HepG2 (cell line): ENCODE results near the gene ACTR6. TPM values are rescaled to one million over a fixed set of nuclear protein-coding genes. Genes with fewer than 3 reads are reported as not detected.

Source experiments
- ATF6 ChIP-seq: sonication (generic); formaldehyde crosslinking; conservative IDR thresholded peaks from 2 replicates; pipeline ENCODE4 v1.4.0; 2020; ENCODE audit warnings: missing genetic modification reagents
- CSRNP1 ChIP-seq: sonication (generic); formaldehyde crosslinking; IDR thresholded peaks from 2 replicates; pipeline ENCODE4 v1.8.1; 2023; ENCODE audit warnings: mild to moderate bottlenecking, missing genetic modification reagents
- DPF2 ChIP-seq: sonication (generic); formaldehyde crosslinking; IDR thresholded peaks from 2 replicates; pipeline ENCODE4 v1.4.0; 2020; ENCODE audit warnings: mild to moderate bottlenecking, low read depth, missing genetic modification reagents, borderline replicate concordance
- FOXK2 ChIP-seq: fragments of 450-650 bp; IDR thresholded peaks from 2 replicates; pipeline ENCODE4 v1.6.1; 2016
- GLMP ChIP-seq: sonication (generic); formaldehyde crosslinking; IDR thresholded peaks from 2 replicates; pipeline ENCODE4 v1.9.0; 2021; ENCODE audit warnings: missing genetic modification reagents, mild to moderate bottlenecking, borderline replicate concordance
- HMG20B ChIP-seq: conservative IDR thresholded peaks from 2 replicates; pipeline ENCODE4 v1.6.1; 2016; ENCODE audit warnings: missing genetic modification reagents, missing compliant biosample characterization
- MTA1 ChIP-seq: sonication (generic); formaldehyde crosslinking; IDR thresholded peaks from 2 replicates; pipeline ENCODE4 v1.4.0; 2020; ENCODE audit warnings: missing genetic modification reagents, mild to moderate bottlenecking, borderline replicate concordance
- PHB2 ChIP-seq: fragments of 450-650 bp; IDR thresholded peaks from 2 replicates; pipeline ENCODE4 v1.6.1; 2018; ENCODE audit not compliant: partially characterized antibody
- POGZ ChIP-seq: sonication (generic); formaldehyde crosslinking; IDR thresholded peaks from 2 replicates; pipeline ENCODE4 v1.4.0; 2020; ENCODE audit warnings: mild to moderate bottlenecking, missing genetic modification reagents
- RNF2 ChIP-seq: fragments of 450-650 bp; conservative IDR thresholded peaks from 2 replicates; pipeline ENCODE4 v1.6.1; 2016; ENCODE audit warnings: low read depth
- SMC3 ChIP-seq: IDR thresholded peaks from 2 replicates; pipeline ENCODE4 v1.6.1; 2011; ENCODE audit warnings: low read length, improper control_type of control experiment
- SYNCRIP ChIP-seq: fragments of 200-400 bp; formaldehyde crosslinking; IDR thresholded peaks from 2 replicates; pipeline ENCODE4 v1.6.1; 2018; ENCODE audit warnings: mild to moderate bottlenecking, low read depth, low read length; ENCODE audit not compliant: insufficient read depth
- TRIM24 ChIP-seq: sonication (generic); formaldehyde crosslinking; IDR thresholded peaks from 2 replicates; pipeline ENCODE4 v1.8.0; 2022; ENCODE audit warnings: mild to moderate bottlenecking, missing genetic modification reagents
- ZFP37 ChIP-seq: sonication (generic); formaldehyde crosslinking; IDR thresholded peaks from 2 replicates; pipeline ENCODE4 v1.4.0; 2020; ENCODE audit warnings: missing genetic modification reagents, borderline replicate concordance
- ZNF34 ChIP-seq: sonication (generic); formaldehyde crosslinking; IDR thresholded peaks from 2 replicates; pipeline ENCODE4 v1.4.0; 2020; ENCODE audit warnings: mild to moderate bottlenecking, missing genetic modification reagents, borderline replicate concordance
- ZNF879 ChIP-seq: sonication (generic); formaldehyde crosslinking; IDR thresholded peaks from 2 replicates; pipeline ENCODE4 v1.8.1; 2023; ENCODE audit warnings: missing genetic modification reagents
- polyA plus RNA-seq, 8 experiments: library from polyadenylated mRNA; depleted of rRNA in 3 of 8; stranded (reverse) in 7 of 8; unstranded in 1 of 8; fragments of >200 nt; fragmentation: Illumina TruSeq in 4 of 8; extraction: Trizol in 4 of 8; gene quantifications; 2 replicates each; pipeline versions ENCODE4 v1.2.1 to v1.2.3, GENCODE V29; 2011 to 2016; ENCODE audit warnings: low read depth in 4 of 8, missing spikeins in 1 of 8, mixed read lengths in 1 of 8; ENCODE audit not compliant: insufficient read depth in 1 of 8
- total RNA-seq, 5 experiments: library from RNA; depleted of rRNA; stranded (reverse); fragments of >200 nt; fragmentation: Illumina TruSeq; extraction: Trizol; gene quantifications; 2 replicates each; pipeline ENCODE4 v1.2.3, GENCODE V29; 2016; ENCODE audit warnings: low read depth in 1 of 5
- TF ChIP-seq, protein P1 (sequence below): sonication (generic); formaldehyde crosslinking; IDR thresholded peaks from 2 replicates; pipeline ENCODE4 v1.4.0; 2020; ENCODE audit warnings: missing genetic modification reagents, borderline replicate concordance
- TF ChIP-seq, protein P2 (sequence below): sonication (generic); formaldehyde crosslinking; IDR thresholded peaks from 2 replicates; pipeline ENCODE4 v1.4.0; 2020; ENCODE audit warnings: missing genetic modification reagents, borderline replicate concordance
- TF ChIP-seq, protein P3 (sequence below): sonication (generic); formaldehyde crosslinking; IDR thresholded peaks from 2 replicates; pipeline ENCODE4 v1.4.0; 2020; ENCODE audit warnings: missing genetic modification reagents

The ACTR6 gene
- total and polyA plus RNA-seq, 2 of the 13 experiments (the other 11 are each of a cell fraction or from before 2014, with no cell fraction given), result 12.9 to 22.4 TPM

- TF ChIP-seq TRIM24 (CRISPR knock-in tag) (no peak), DPF2 (CRISPR knock-in tag) (no peak), ZNF34 (no peak), HMG20B (CRISPR knock-in tag) (0 out of 2 replicates have a peak, but pooled peaks have one; percentile 25), POGZ (CRISPR knock-in tag) (peak; percentile 32; the same call in 1 of the 2 replicates), SMC3 (no peak), PHB2 (no peak), GLMP (CRISPR knock-in tag) (no peak), SYNCRIP (no peak), ATF6 (no peak; the same call in 1 of the 2 replicates), RNF2 (no peak), CSRNP1 (no peak), ZFP37 (CRISPR knock-in tag) (0 out of 2 replicates have a peak, but pooled peaks have one; percentile 50), FOXK2 (peak; percentile 66), ZNF879 (CRISPR knock-in tag) (no peak), MTA1 (CRISPR knock-in tag) (no peak)
- TF ChIP-seq, protein P1, sequence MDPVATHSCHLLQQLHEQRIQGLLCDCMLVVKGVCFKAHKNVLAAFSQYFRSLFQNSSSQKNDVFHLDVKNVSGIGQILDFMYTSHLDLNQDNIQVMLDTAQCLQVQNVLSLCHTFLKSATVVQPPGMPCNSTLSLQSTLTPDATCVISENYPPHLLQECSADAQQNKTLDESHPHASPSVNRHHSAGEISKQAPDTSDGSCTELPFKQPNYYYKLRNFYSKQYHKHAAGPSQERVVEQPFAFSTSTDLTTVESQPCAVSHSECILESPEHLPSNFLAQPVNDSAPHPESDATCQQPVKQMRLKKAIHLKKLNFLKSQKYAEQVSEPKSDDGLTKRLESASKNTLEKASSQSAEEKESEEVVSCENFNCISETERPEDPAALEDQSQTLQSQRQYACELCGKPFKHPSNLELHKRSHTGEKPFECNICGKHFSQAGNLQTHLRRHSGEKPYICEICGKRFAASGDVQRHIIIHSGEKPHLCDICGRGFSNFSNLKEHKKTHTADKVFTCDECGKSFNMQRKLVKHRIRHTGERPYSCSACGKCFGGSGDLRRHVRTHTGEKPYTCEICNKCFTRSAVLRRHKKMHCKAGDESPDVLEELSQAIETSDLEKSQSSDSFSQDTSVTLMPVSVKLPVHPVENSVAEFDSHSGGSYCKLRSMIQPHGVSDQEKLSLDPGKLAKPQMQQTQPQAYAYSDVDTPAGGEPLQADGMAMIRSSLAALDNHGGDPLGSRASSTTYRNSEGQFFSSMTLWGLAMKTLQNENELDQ (CRISPR knock-in tag), result no peak
- TF ChIP-seq, protein P2, sequence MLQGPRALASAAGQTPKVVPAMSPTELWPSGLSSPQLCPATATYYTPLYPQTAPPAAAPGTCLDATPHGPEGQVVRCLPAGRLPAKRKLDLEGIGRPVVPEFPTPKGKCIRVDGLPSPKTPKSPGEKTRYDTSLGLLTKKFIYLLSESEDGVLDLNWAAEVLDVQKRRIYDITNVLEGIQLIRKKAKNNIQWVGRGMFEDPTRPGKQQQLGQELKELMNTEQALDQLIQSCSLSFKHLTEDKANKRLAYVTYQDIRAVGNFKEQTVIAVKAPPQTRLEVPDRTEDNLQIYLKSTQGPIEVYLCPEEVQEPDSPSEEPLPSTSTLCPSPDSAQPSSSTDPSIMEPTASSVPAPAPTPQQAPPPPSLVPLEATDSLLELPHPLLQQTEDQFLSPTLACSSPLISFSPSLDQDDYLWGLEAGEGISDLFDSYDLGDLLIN (CRISPR knock-in tag), result no peak
- TF ChIP-seq, protein P3, sequence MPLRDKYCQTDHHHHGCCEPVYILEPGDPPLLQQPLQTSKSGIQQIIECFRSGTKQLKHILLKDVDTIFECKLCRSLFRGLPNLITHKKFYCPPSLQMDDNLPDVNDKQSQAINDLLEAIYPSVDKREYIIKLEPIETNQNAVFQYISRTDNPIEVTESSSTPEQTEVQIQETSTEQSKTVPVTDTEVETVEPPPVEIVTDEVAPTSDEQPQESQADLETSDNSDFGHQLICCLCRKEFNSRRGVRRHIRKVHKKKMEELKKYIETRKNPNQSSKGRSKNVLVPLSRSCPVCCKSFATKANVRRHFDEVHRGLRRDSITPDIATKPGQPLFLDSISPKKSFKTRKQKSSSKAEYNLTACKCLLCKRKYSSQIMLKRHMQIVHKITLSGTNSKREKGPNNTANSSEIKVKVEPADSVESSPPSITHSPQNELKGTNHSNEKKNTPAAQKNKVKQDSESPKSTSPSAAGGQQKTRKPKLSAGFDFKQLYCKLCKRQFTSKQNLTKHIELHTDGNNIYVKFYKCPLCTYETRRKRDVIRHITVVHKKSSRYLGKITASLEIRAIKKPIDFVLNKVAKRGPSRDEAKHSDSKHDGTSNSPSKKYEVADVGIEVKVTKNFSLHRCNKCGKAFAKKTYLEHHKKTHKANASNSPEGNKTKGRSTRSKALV (CRISPR knock-in tag), result peak; percentile 66
These were observed at the start of gene ACTR6 (continued) for GRCh38 chr12:100200463-100201181.
